GM21447 (cell line): ENCODE measurements around the gene SCO2.
A peak's percentile ranks its signal among the peaks of the same experiment; 100 is the strongest.

Experiments used
- ATAC-seq: cut with Tn5 transposase; IDR thresholded peaks from one replicate; pipeline ENCODE4 v1.9.1; 2021; ENCODE audit not compliant: unreplicated experiment

Gene SCO2

GRCh38 chr22:50525104-50525857, at the start of gene SCO2:
SCO2 (minus strand) TSS chr22:50525598; CDS start chr22:50524411, 1,187 bp downstream.
- ATAC-seq: peak; percentile 20

- no peak for ATAC-seq
Observed at GRCh38 chr22:50574383-50574755, 49.0 kb upstream of the SCO2 start.

GRCh38 chr22:50573491-50574382, 48.3 kb upstream of the SCO2 start:
- ATAC-seq: no peak

GRCh38 chr22:50572965-50573364, 47.6 kb upstream of the SCO2 start:
- ATAC-seq: no peak

GRCh38 chr22:50571264-50572175, 46.1 kb upstream of the SCO2 start:
- no peak for ATAC-seq

GRCh38 chr22:50570861-50571260, 45.5 kb upstream of the SCO2 start:
- ATAC-seq: no peak

- ATAC-seq: no peak
Observed at GRCh38 chr22:50569896-50570535, 44.6 kb upstream of the SCO2 start.

GRCh38 chr22:50569041-50569459, 43.7 kb upstream of the SCO2 start:
- no peak for ATAC-seq

- ATAC-seq: no peak
Observed at GRCh38 chr22:50568626-50569025, 43.2 kb upstream of the SCO2 start.

- ATAC-seq: no peak
Observed at GRCh38 chr22:50567721-50568252, 42.4 kb upstream of the SCO2 start.

GRCh38 chr22:50564289-50564688, 38.9 kb upstream of the SCO2 start:
- ATAC-seq: no peak

- no peak for ATAC-seq
Observed at GRCh38 chr22:50563413-50564160, 38.2 kb upstream of the SCO2 start.

- peak; percentile 91 for ATAC-seq
Observed at GRCh38 chr22:50562523-50563412, 37.4 kb upstream of the SCO2 start, which contains the start of gene SYCE3. SYCE3 (minus strand) TSS chr22:50562919; CDS start chr22:50556405, 6,514 bp downstream.

GRCh38 chr22:50561401-50562358, 36.3 kb upstream of the SCO2 start:
- ATAC-seq: no peak

GRCh38 chr22:50560034-50560433, 34.6 kb upstream of the SCO2 start:
- no peak for ATAC-seq

- ATAC-seq: no peak
Observed at GRCh38 chr22:50556703-50557102, 31.3 kb upstream of the SCO2 start.

- ATAC-seq: no peak
Observed at GRCh38 chr22:50553310-50553709, 27.9 kb upstream of the SCO2 start.
